Transverse colon (tissue), 4 donors: Measurements from ENCODE around the gene HAUS2. TPM values are rescaled to one million over a fixed set of nuclear protein-coding genes. Genes with fewer than 3 reads are reported as not detected.

Source experiments
- DNase-seq: peaks from one replicate; pipeline ENCODE4 v3.0.0-alpha.2; 2019
- H3K27ac ChIP-seq, 4 donors: fragments of 200-600 bp; sonication (generic); 2 replicates each; pipeline ENCODE4 v1.5.1; 2016 to 2018; ENCODE audit warnings: inconsistent platforms in 4 of 4
- H3K27me3 ChIP-seq: fragments of 200-600 bp; sonication (generic); 2 replicates; pipeline ENCODE4 v1.5.1; 2017; ENCODE audit warnings: inconsistent platforms
- H3K36me3 ChIP-seq, 4 donors: fragments of 200-600 bp; sonication (generic); 2 replicates each; pipeline ENCODE4 v1.5.1; 2017 to 2019; ENCODE audit warnings: inconsistent platforms in 4 of 4
- H3K4me1 ChIP-seq, 4 donors: fragments of 200-600 bp; sonication (generic); 2 replicates each; pipeline ENCODE4 v1.5.1; 2017 to 2020; ENCODE audit warnings: inconsistent platforms in 4 of 4
- H3K4me3 ChIP-seq, 4 donors: fragments of 200-600 bp; sonication (generic); 1 replicate in 1 of 4; 2 replicates in 3 of 4; pipeline versions ENCODE4 v1.5.1 to v1.6.1; 2017 to 2019; ENCODE audit warnings: inconsistent platforms in 4 of 4
- H3K9me3 ChIP-seq, 2 donors: fragments of 200-600 bp; sonication (generic); 2 replicates each; pipeline ENCODE4 v1.5.1; 2017 to 2019; ENCODE audit warnings: inconsistent platforms in 2 of 2
- EP300 ChIP-seq: sonication (generic); formaldehyde crosslinking; IDR thresholded peaks from one replicate; pipeline ENCODE4 v1.6.1; 2017; ENCODE audit warnings: antibody characterized with exemption, low read depth
- POLR2A ChIP-seq: fragments of 450-650 bp; IDR thresholded peaks from one replicate; pipeline ENCODE4 v1.6.1; 2016; ENCODE audit warnings: antibody characterized with exemption, mild to moderate bottlenecking, moderate library complexity
- POLR2AphosphoS5 ChIP-seq, 3 donors: sonication (generic); formaldehyde crosslinking; IDR thresholded peaks; one replicate each; pipeline ENCODE4 v1.6.1; 2016; ENCODE audit warnings: antibody characterized with exemption in 3 of 3
- WGBS, 2 donors: methylation state at CpG; one replicate each; pipeline ENCODE4 v1.1.5; 2018; ENCODE audit warnings: low coverage in 1 of 2; 5-methylcytosine and 5-hydroxymethylcytosine counted together
- in situ Hi-C, 4 donors: fragments of 200-750 bp; cut with MboI; loops; one replicate each; pipeline versions ENCODE4 v1.15.0 to v1.15.1; 2017; ENCODE audit warnings: low sequenced_read_pairs in 3 of 4, low pct_ligation_motif_present in 1 of 4, low pct_unique_long_range_greater_than_20kb in 1 of 4
- intact Hi-C: fragments of 100-400 bp; cut with DNase I; formaldehyde crosslinking; loops from one replicate; pipeline ENCODE4 v1.15.1; 2023; ENCODE audit warnings: low total_unique reads
- total RNA-seq, 4 donors: library from RNA; depleted of rRNA; stranded (reverse); fragments of >200 nt; gene quantifications; one replicate each; pipeline ENCODE4 v1.1.0, GENCODE V29; 2016
- TF ChIP-seq, protein P1 (sequence below), 5 experiments: fragments of 200-600 bp in 3 of 5; fragments of 450-650 bp in 2 of 5; sonication (generic) in 3 of 5; IDR thresholded peaks; 1 replicate in 2 of 5; 2 replicates in 3 of 5; pipeline ENCODE4 v1.5.1; 2016 to 2017; ENCODE audit warnings: antibody characterized with exemption in 5 of 5, inconsistent platforms in 3 of 5, mild to moderate bottlenecking in 2 of 5, moderate library complexity in 1 of 5

The HAUS2 gene
- total RNA-seq, 4 donors from 2014 or later: 10.6 to 27.5 (median 13.6) TPM

DNA sequence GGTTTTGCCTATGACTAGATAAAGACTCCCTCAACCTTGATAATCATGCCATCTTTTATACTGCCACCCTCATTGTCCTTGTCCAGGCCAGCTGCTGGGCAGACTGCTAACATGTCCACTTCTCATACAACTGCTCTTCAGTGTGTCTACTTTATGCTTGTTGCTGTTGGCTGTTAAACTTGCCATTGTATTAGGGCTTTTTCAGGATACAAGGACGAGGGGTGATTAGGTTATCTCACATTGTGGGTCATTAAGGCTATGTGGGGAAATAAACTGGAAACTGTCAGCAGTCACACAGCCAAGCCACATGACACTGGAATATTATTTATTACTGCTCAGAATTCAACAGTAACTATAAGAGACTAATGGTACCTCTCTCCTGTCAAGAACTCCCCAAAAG lies 62.9 kb downstream of the HAUS2 start:
- no peaks in the 10 kb centered on the region for H3K36me3 ChIP-seq
- H3K27me3 ChIP-seq: no peaks in the 10 kb centered on the region
- TF ChIP-seq POLR2A (no peak), EP300 (no peak), POLR2AphosphoS5 (IDR thresholded peaks at IDR 0.05) (no peak)
- TF ChIP-seq, protein P1, sequence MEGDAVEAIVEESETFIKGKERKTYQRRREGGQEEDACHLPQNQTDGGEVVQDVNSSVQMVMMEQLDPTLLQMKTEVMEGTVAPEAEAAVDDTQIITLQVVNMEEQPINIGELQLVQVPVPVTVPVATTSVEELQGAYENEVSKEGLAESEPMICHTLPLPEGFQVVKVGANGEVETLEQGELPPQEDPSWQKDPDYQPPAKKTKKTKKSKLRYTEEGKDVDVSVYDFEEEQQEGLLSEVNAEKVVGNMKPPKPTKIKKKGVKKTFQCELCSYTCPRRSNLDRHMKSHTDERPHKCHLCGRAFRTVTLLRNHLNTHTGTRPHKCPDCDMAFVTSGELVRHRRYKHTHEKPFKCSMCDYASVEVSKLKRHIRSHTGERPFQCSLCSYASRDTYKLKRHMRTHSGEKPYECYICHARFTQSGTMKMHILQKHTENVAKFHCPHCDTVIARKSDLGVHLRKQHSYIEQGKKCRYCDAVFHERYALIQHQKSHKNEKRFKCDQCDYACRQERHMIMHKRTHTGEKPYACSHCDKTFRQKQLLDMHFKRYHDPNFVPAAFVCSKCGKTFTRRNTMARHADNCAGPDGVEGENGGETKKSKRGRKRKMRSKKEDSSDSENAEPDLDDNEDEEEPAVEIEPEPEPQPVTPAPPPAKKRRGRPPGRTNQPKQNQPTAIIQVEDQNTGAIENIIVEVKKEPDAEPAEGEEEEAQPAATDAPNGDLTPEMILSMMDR (IDR thresholded peaks at IDR 0.05): no peak
- peaks cover 0 to 11% (median 5%) of the 10 kb centered on the region in 4 donors for H3K4me1 ChIP-seq
- 57% methylated on average over 1 of the region's 1 CpG; no CpG with 5 or more reads in 1 of the 2 donors for WGBS, 2 donors
- H3K27ac ChIP-seq: no peak overlapping the region
- intact Hi-C loops: no loop called here
- in situ Hi-C loops: no loop called here
- no peak for DNase-seq
- H3K4me3 ChIP-seq: no peak overlapping the region
- no peaks in the 10 kb centered on the region for H3K9me3 ChIP-seq

DNA sequence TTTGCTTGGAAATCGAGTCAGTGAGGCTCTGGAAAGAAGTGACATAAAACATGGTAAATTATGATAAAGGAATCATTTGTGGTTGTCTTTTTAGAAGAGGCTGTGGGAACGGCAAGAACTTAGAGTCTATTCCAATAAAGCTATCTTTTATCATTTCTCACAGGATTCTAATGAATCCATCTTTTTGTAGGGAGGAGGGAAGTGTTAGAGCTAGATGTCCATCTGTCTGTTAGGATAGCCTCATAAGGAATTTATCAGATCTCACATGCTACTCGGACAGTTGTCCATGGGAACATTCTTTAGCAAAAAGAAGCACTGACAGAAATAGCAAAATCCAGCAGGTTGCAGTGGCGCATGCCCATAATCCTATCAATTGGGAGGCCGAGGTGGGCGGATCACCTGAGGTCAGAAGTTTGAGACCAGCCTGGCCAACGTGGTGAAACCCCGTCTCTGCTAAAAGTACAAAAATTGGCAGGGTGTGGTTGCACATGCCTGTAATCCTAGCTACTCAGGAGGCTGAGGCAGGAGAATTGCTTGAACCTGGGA lies 63.8 kb downstream of the HAUS2 start:
- Histone ChIP-seq H3K36me3 (no peaks in the 10 kb centered on the region), H3K9me3 (no peaks in the 10 kb centered on the region), H3K27me3 (no peaks in the 10 kb centered on the region), H3K4me1 (peaks cover 0 to 11% (median 5%) of the 10 kb centered on the region in 4 donors), H3K27ac (no peak overlapping the region), H3K4me3 (no peak overlapping the region)
- DNase-seq: no peak
- in situ Hi-C loops (no loop called here), intact Hi-C loops (no loop called here)
- 71 to 85% methylated on average over 2 to 8 of the region's 8 CpGs for WGBS, 2 donors
- TF ChIP-seq POLR2A: no peak
- no peak for TF ChIP-seq POLR2AphosphoS5 (IDR thresholded peaks at IDR 0.05)
- TF ChIP-seq, protein P1 (IDR thresholded peaks at IDR 0.05): no peak
- no peak for TF ChIP-seq EP300

DNA sequence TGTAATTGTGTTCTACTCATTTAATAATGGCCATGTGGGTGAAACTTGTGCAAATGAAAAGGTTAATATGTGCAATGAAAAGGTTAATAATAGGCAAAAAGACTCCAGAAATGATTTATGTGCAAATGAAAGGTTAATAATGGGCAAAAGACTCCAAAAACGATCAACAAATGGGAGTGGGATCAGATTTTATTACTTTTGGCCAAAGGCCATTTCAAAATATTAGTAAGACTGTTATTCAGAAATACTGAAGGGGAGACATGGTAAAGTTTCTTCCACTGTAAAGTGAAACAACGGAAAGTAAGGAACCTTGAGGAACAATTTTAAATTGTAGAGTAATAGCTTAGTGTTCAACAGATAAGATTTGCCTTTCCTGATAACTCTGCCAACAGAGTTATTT lies 67.5 kb downstream of the HAUS2 start:
- intact Hi-C loops: no loop called here
- in situ Hi-C loops: no loop called here
- no peak for DNase-seq
- no peak overlapping the region for H3K27ac ChIP-seq
- H3K4me3 ChIP-seq: no peak overlapping the region
- 40 to 47% methylated on average over 2 of the region's 2 CpGs for WGBS, 2 donors
- H3K27me3 ChIP-seq: no peaks in the 10 kb centered on the region
- no peaks in the 10 kb centered on the region for H3K9me3 ChIP-seq
- H3K4me1 ChIP-seq: peaks cover 0 to 3% (median 0%) of the 10 kb centered on the region in 4 donors
- H3K36me3 ChIP-seq: no peaks in the 10 kb centered on the region
- TF ChIP-seq, protein P1 (IDR thresholded peaks at IDR 0.05): no peak
- TF ChIP-seq POLR2A: no peak
- TF ChIP-seq POLR2AphosphoS5 (IDR thresholded peaks at IDR 0.05): no peak
- no peak for TF ChIP-seq EP300

Other genes with a start within 250 kb of the HAUS2 start
- 10 to 100 TPM; 17.0 to 35.2 (median 19.3) TPM for gene CAPN3, start 189.3 kb upstream of the HAUS2 start, total RNA-seq
- gene ZNF106, start 57.7 kb upstream of the HAUS2 start, total RNA-seq: 10 to 100 TPM; 44.2 to 60.6 (median 50.0) TPM
- gene SNAP23, start 53.2 kb upstream of the HAUS2 start, total RNA-seq: 100 to 1,000 TPM in 1 of 4 donors, 10 to 100 TPM in 3; 19.9 to 102 (median 70.7) TPM
- 10 to 100 TPM; 12.3 to 42.4 (median 28.7) TPM for gene LRRC57, start within 50 bp of the HAUS2 start, total RNA-seq
- 10 to 100 TPM; 11.1 to 52.5 (median 22.4) TPM for gene STARD9, start 26.8 kb downstream of the HAUS2 start, total RNA-seq
- 10 to 100 TPM; 10.0 to 37.0 (median 13.6) TPM for gene CDAN1, start 188.3 kb downstream of the HAUS2 start, total RNA-seq